Tibial nerve (tissue), 4 donors: Measurements from ENCODE around the gene MPPED1. TPM values are rescaled to one million over a fixed set of nuclear protein-coding genes. Genes with fewer than 3 reads are reported as not detected.

Source experiments
- DNase-seq, 2 donors: peaks; one replicate each; pipeline ENCODE4 v3.0.0-alpha.2; 2019; ENCODE audit warnings: low spot score in 2 of 2
- H3K27ac ChIP-seq, 4 donors: fragments of 200-600 bp; sonication (generic) in 3 of 4; one replicate each; pipeline ENCODE4 v1.5.1; 2017 to 2019; ENCODE audit warnings: mild to moderate bottlenecking in 1 of 4
- H3K27me3 ChIP-seq, 2 donors: fragments of 200-600 bp; sonication (generic) in 1 of 2; one replicate each; pipeline versions ENCODE4 v1.5.1 to v1.6.0; 2017 to 2019
- H3K36me3 ChIP-seq, 3 donors: fragments of 200-600 bp; sonication (generic); one replicate each; pipeline ENCODE4 v1.5.1; 2018 to 2019
- H3K4me1 ChIP-seq, 4 donors: fragments of 200-600 bp; sonication (generic) in 3 of 4; one replicate each; pipeline ENCODE4 v1.5.1; 2017 to 2019
- H3K4me3 ChIP-seq, 4 donors: fragments of 200-600 bp; sonication (generic) in 3 of 4; one replicate each; pipeline ENCODE4 v1.5.1; 2017 to 2019; ENCODE audit warnings: mild to moderate bottlenecking in 1 of 4, moderate library complexity in 1 of 4
- H3K9me3 ChIP-seq, 4 donors: fragments of 200-600 bp; sonication (generic) in 3 of 4; one replicate each; pipeline ENCODE4 v1.5.1; 2017 to 2019
- EP300 ChIP-seq, 2 donors: sonication (generic); formaldehyde crosslinking; IDR thresholded peaks; one replicate each; pipeline ENCODE4 v1.6.1; 2017; ENCODE audit warnings: antibody characterized with exemption in 2 of 2, mild to moderate bottlenecking in 1 of 2
- POLR2A ChIP-seq, 2 donors: fragments of 450-650 bp; IDR thresholded peaks; one replicate each; pipeline ENCODE4 v1.6.1; 2017; ENCODE audit warnings: antibody characterized with exemption in 2 of 2, mild to moderate bottlenecking in 2 of 2, moderate library complexity in 2 of 2
- WGBS, 2 donors: methylation state at CpG; one replicate each; pipeline ENCODE4 v1.1.5; 2018; 5-methylcytosine and 5-hydroxymethylcytosine counted together
- total RNA-seq, 4 donors: library from RNA; depleted of rRNA; stranded (reverse); fragments of >200 nt; gene quantifications; one replicate each; pipeline ENCODE4 v1.1.0, GENCODE V29; 2016
- TF ChIP-seq, protein P1 (sequence below), 5 experiments: fragments of 200-600 bp in 3 of 5; fragments of 450-650 bp in 2 of 5; sonication (generic) in 3 of 5; IDR thresholded peaks; one replicate each; pipeline ENCODE4 v1.5.1; 2016 to 2019; ENCODE audit warnings: antibody characterized with exemption in 5 of 5, mild to moderate bottlenecking in 3 of 5, moderate library complexity in 2 of 5

Gene MPPED1
- total RNA-seq, 4 donors from 2014 or later, result 1.2 to 2.4 (median 1.8) TPM

DNA sequence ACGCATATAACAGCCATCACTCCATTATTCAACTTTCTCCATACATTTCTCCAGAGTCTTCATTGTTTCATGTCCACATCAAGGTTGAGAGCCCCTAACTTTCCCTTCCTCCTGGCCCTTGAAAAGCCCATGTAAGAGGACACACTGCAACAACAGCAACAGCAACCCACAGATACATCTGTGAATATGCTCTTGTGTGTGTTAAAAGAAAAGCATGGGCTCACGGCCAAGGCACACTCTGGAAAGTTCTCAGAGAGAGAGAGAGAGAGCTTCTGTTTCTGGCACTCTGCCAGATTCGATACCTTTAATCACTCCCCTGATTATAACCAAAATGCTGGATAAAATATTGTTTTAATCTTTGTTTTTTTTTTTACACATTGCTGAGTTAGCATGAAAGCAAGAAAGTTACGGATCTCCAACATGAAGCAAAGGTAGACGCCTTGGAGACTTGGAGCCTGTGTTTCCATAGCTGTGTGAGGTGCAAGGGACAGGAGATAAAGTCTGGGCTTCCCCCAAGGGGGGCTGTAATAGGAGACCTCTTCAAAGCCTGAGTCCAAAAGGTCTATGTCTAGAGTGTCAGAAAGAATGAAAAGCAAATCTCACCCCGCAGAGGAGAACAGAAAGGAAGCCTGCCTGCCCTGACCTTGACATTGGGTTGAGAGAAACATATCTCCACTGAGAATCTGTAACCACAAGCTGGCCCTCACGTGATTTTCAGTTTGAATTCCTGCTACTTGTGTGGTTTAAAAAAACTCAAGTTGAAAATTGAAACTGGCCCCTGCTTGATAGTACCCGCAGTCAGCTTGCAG, 33.7 kb upstream of the MPPED1 start:
- peak overlapping the region in 2 of 4 donors; percentile 23 to 24 for H3K27ac ChIP-seq
- WGBS, 2 donors, result 26% methylated on average over 8 of the region's 8 CpGs
- peak in 1 of 2 donors; percentile 40 for DNase-seq
- H3K4me1 ChIP-seq, result peaks cover 0 to 17% (median 0%) of the 10 kb centered on the region in 4 donors
- no peak overlapping the region for H3K4me3 ChIP-seq
- H3K9me3 ChIP-seq, result peaks cover 0 to 11% (median 0%) of the 10 kb centered on the region in 4 donors
- H3K36me3 ChIP-seq, result no peaks in the 10 kb centered on the region
- peaks cover 0 to 13% of the 10 kb centered on the region in 2 donors for H3K27me3 ChIP-seq
- no peak for TF ChIP-seq EP300 (IDR thresholded peaks at IDR 0.05)
- TF ChIP-seq POLR2A (IDR thresholded peaks at IDR 0.05), result no peak
- TF ChIP-seq, protein P1, sequence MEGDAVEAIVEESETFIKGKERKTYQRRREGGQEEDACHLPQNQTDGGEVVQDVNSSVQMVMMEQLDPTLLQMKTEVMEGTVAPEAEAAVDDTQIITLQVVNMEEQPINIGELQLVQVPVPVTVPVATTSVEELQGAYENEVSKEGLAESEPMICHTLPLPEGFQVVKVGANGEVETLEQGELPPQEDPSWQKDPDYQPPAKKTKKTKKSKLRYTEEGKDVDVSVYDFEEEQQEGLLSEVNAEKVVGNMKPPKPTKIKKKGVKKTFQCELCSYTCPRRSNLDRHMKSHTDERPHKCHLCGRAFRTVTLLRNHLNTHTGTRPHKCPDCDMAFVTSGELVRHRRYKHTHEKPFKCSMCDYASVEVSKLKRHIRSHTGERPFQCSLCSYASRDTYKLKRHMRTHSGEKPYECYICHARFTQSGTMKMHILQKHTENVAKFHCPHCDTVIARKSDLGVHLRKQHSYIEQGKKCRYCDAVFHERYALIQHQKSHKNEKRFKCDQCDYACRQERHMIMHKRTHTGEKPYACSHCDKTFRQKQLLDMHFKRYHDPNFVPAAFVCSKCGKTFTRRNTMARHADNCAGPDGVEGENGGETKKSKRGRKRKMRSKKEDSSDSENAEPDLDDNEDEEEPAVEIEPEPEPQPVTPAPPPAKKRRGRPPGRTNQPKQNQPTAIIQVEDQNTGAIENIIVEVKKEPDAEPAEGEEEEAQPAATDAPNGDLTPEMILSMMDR (IDR thresholded peaks at IDR 0.05), result no peak

DNA sequence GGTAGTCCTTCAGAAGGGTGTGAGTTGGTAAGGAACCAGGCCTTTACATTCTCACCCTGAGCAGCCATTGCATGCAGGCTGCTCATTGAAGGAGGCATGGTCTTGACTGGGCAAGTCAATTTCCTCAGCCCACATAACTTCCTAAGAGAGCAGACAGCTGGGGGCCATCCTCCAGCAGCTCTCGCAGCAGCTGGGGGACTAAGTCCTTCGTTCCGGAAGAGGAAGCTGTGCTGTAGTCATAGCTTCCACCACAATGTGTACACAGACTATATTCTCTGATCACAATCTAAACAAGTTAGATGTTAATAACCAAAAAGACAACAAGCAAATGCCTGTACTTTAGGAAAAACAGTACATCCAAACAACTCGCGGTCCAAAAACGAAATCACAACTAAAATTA, 30.1 kb upstream of the MPPED1 start:
- WGBS, 2 donors, result 79 to 90% methylated on average over 6 of the region's 6 CpGs
- no peak overlapping the region for H3K4me3 ChIP-seq
- H3K9me3 ChIP-seq, result no peaks in the 10 kb centered on the region
- no peak for TF ChIP-seq EP300 (IDR thresholded peaks at IDR 0.05)
- TF ChIP-seq, protein P1 (IDR thresholded peaks at IDR 0.05), result no peak
- no peak for TF ChIP-seq POLR2A (IDR thresholded peaks at IDR 0.05)
- no peak for DNase-seq
- no peak overlapping the region for H3K27ac ChIP-seq
- H3K27me3 ChIP-seq, result peaks cover 0 to 10% of the 10 kb centered on the region in 2 donors
- peaks cover 0 to 24% (median 0%) of the 10 kb centered on the region in 4 donors for H3K4me1 ChIP-seq
- H3K36me3 ChIP-seq, result no peaks in the 10 kb centered on the region

DNA sequence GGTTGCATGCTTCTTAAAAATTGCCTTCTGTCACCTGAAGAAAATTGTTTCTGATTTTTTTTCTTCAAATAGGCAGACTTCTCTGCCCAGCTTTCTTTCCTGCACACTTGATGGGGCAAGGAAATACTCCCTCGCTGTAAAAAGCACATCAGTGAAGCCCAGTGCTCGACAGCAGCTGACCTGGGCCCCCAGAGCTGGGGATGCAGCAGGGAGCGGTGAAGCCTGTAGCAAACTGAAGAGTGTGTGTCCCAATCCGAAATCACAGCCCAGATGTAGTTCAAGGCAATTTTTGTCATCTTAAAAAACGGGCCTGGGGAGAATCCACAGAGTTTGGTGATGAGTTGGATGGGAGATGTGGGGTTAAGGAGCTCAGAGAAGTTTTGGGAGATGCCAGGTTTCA, 27.0 kb upstream of the MPPED1 start:
- H3K4me1 ChIP-seq, result peaks cover 0 to 14% (median 0%) of the 10 kb centered on the region in 4 donors
- DNase-seq, result no peak
- H3K36me3 ChIP-seq, result no peaks in the 10 kb centered on the region
- TF ChIP-seq POLR2A (IDR thresholded peaks at IDR 0.05) (no peak), EP300 (IDR thresholded peaks at IDR 0.05) (no peak)
- TF ChIP-seq, protein P1 (IDR thresholded peaks at IDR 0.05), result no peak
- H3K27ac ChIP-seq, result no peak overlapping the region
- H3K9me3 ChIP-seq, result no peaks in the 10 kb centered on the region
- 49 to 64% methylated on average over 5 of the region's 5 CpGs for WGBS, 2 donors
- H3K27me3 ChIP-seq, result peaks cover 0 to 25% of the 10 kb centered on the region in 2 donors
- H3K4me3 ChIP-seq, result no peak overlapping the region

DNA sequence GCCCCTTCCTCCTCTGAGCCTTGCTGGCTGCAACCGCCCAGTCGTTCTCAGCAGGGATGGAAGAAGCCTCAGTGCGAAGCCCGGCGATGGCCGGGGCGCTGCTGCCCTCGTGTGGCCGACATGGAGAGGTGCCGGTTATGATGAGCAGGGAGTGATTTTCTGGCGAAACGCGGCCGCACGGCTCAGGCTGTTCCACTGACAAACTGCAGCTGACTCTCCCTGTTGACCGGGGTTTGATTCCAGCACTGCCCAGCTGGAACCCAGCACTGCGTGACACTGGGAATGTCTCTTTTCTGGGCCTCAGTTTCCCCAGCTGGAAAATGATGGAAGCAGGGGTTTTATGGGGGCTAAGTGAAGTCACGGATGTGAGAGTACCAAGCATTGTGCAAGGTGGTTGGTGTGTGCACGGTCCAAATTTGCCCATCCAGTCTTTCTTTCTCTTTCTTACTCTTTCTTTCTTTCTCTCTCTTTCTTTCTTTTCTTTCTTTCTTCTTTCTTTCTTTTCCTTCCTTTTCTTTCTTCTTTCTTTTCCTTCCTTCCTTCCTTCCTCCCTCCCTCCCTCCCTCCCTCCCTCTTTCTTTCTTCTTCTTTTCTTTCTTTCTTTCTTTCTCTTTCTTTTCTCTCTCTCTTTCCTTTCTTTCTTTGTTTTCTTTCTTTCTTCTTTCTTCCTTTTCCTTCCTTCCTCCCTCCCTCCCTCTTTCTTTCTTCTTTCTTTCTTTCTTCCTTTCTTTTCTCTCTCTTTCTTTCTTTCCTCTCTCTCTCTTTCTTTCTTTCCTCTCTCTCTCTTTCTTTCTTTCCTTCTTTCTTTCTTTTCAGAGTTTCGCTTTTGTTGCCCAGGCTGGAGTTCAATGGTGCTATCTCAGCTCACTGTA, 25.8 kb upstream of the MPPED1 start:
- peak; percentile 47 to 54 for DNase-seq
- Histone ChIP-seq H3K27ac (no peak overlapping the region), H3K9me3 (no peaks in the 10 kb centered on the region), H3K27me3 (peaks cover 0 to 22% of the 10 kb centered on the region in 2 donors), H3K36me3 (no peaks in the 10 kb centered on the region), H3K4me3 (no peak overlapping the region), H3K4me1 (peaks cover 0 to 14% (median 0%) of the 10 kb centered on the region in 4 donors)
- TF ChIP-seq, protein P1 (IDR thresholded peaks at IDR 0.05), result peak; percentile 85 to 94 (median 91)
- TF ChIP-seq EP300 (IDR thresholded peaks at IDR 0.05), result no peak
- TF ChIP-seq POLR2A (IDR thresholded peaks at IDR 0.05), result no peak
- 8 to 9% methylated on average over 15 to 19 of the region's 20 CpGs for WGBS, 2 donors
